BE2C (cell line): ENCODE data around the gene PKD2L1.
A peak's percentile ranks its signal among the peaks of the same experiment; 100 is the strongest.
"Not testable (repeated sequence)": the region's sequence is repeated elsewhere in the genome, so short reads cannot be mapped to it uniquely, and the experiment has no call there.

ENCODE experiments used
- DNase-seq: peaks from one replicate; pipeline ENCODE4 v3.0.0-alpha.2; 2020
- H3K27me3 ChIP-seq: fragments of 250-450 bp; sonication (Bioruptor Pico); 2 replicates; pipeline ENCODE4 v1.5.1; 2020; ENCODE audit warnings: mild to moderate bottlenecking
- H3K36me3 ChIP-seq: fragments of 250-450 bp; sonication (Bioruptor Pico); 2 replicates; pipeline ENCODE4 v1.5.1; 2020; ENCODE audit warnings: mild to moderate bottlenecking
- H3K4me1 ChIP-seq: fragments of 250-450 bp; sonication (Bioruptor Pico); 2 replicates; pipeline ENCODE4 v1.5.1; 2020
- H3K4me3 ChIP-seq: 2 replicates; pipeline ENCODE4 v1.5.1; 2011; ENCODE audit warnings: low read depth, low read length
- H3K9me3 ChIP-seq: fragments of 250-450 bp; sonication (Bioruptor Pico); 2 replicates; pipeline ENCODE4 v1.5.1; 2020
- CTCF ChIP-seq: IDR thresholded peaks from 2 replicates; pipeline ENCODE4 v1.5.1; 2012; ENCODE audit warnings: mild to moderate bottlenecking, low read depth, low read length

Gene PKD2L1

GRCh38 chr10:100303724-100304319 lies 26.2 kb downstream of the PKD2L1 start:
- peak; percentile 74 for TF ChIP-seq CTCF
- no peak for DNase-seq

DNA sequence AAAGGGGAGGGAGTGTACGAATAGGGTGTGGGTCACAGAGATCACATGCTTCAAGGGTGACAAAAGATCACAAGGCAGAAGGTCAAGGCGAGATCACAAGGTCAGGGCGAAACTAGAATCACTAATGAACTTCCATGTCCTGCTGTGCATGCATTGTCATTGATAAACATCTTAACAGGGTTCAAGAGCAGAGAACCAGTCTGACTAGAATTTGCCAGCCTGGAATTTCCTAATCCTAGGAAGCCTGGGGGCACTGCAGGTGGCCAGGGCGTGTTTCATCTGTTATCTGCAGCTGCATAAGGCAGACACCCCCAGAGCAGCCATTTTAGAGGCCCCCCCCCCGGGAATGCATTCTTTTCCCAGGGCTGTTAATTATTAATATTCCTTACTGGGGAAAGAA lies 28.9 kb downstream of the PKD2L1 start:
- not testable (repeated sequence) for H3K4me3 ChIP-seq, H3K36me3 ChIP-seq, H3K4me1 ChIP-seq, H3K9me3 ChIP-seq, DNase-seq
- H3K27me3 ChIP-seq = peaks cover 12% of the 10 kb centered on the region

More at GRCh38 chr10:100303724-100304319, 26.2 kb downstream of the PKD2L1 start:
- H3K4me3 ChIP-seq = no peak overlapping the region
- no peaks in the 10 kb centered on the region for H3K9me3 ChIP-seq
- H3K27me3 ChIP-seq = peaks cover 9% of the 10 kb centered on the region; the same call in 1 of the 2 replicates
- H3K4me1 ChIP-seq = no peaks in the 10 kb centered on the region
- H3K36me3 ChIP-seq = no peaks in the 10 kb centered on the region

DNA sequence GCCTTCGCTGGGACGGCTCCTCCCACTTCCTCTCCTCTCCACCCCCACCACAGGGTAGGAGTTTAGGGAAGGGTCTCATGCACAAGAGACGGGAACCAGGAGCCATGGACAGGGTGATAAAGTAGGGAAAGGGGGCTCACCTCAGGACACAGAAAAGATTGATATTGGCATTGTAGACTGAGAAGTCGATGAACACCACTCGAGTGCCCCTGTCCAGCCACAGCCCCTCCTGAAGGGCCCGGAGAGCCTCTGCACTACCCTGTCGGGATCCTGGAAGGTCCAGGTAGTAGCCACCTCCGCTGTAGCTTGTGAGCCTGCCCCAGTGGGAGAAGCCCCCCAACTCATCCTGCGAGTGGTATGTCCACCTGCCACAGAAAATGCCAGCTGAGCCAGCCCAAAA lies 32.8 kb downstream of the PKD2L1 start:
- peaks cover 6% of the 10 kb centered on the region; the same call in 1 of the 2 replicates for H3K27me3 ChIP-seq
- H3K4me1 ChIP-seq = no peaks in the 10 kb centered on the region
- H3K9me3 ChIP-seq = no peaks in the 10 kb centered on the region
- H3K4me3 ChIP-seq = no peak overlapping the region
- no peak for TF ChIP-seq CTCF
- no peak for DNase-seq
- H3K36me3 ChIP-seq = no peaks in the 10 kb centered on the region

DNA sequence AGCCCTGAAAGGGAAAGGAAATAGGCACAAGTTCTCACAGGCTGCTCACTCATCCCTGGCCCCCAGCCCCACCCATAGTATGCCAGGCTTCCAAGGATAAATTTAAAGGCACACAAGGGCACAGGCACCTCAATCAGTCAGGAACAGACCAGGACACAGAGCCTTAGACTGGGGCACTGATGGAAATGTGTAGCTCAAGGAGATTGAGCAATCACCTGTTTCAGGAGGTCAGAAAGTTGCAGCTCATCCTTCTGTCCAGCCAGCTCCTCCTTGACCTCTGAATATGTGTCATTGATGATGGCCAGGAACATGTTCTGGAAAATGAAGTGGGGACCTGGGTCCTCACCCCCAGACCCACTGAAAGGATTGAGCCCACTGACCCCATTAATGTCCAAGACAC lies 37.0 kb downstream of the PKD2L1 start:
- H3K27me3 ChIP-seq = peaks cover 6% of the 10 kb centered on the region; the same call in 1 of the 2 replicates
- no peak overlapping the region for H3K4me3 ChIP-seq
- TF ChIP-seq CTCF = no peak
- H3K36me3 ChIP-seq = no peaks in the 10 kb centered on the region
- no peaks in the 10 kb centered on the region for H3K4me1 ChIP-seq
- no peak for DNase-seq
- H3K9me3 ChIP-seq = no peaks in the 10 kb centered on the region

- not testable (repeated sequence) for H3K4me1 ChIP-seq, H3K9me3 ChIP-seq, H3K36me3 ChIP-seq, DNase-seq, H3K4me3 ChIP-seq, H3K27me3 ChIP-seq
Measured at GRCh38 chr10:100292300-100292699, 37.7 kb downstream of the PKD2L1 start.

GRCh38 chr10:100291356-100291755 lies 38.7 kb downstream of the PKD2L1 start:
- DNase-seq = no peak
- H3K4me1 ChIP-seq = no peaks in the 10 kb centered on the region
- no peaks in the 10 kb centered on the region for H3K9me3 ChIP-seq
- H3K4me3 ChIP-seq = no peak overlapping the region
- H3K36me3 ChIP-seq = no peaks in the 10 kb centered on the region
- H3K27me3 ChIP-seq = no peaks in the 10 kb centered on the region
- TF ChIP-seq CTCF = no peak

GRCh38 chr10:100289641-100290040 lies 40.4 kb downstream of the PKD2L1 start:
- Histone ChIP-seq H3K36me3 (no peaks in the 10 kb centered on the region), H3K27me3 (no peaks in the 10 kb centered on the region), H3K4me3 (no peak overlapping the region), H3K9me3 (no peaks in the 10 kb centered on the region), H3K4me1 (no peaks in the 10 kb centered on the region)
- DNase-seq = no peak
- TF ChIP-seq CTCF = no peak
